Common myeloid progenitor, CD34-positive (primary cell): ENCODE measurements around the gene TMEM54.

ENCODE experiments used
- CTCF ChIA-PET: fragments of 350-600 bp; sonication (Branson Sonifier 250); formaldehyde crosslinking; loops from one replicate; lab custom pipeline; 2021; ENCODE audit warnings: antibody characterized with exemption; lab: Charles Lee
- POLR2A ChIA-PET: fragments of 350-600 bp; sonication (Branson Sonifier 250); formaldehyde crosslinking; loops from one replicate; lab custom pipeline; 2021; ENCODE audit warnings: antibody characterized with exemption; lab: Charles Lee
- DNase-seq, 3 donors: peaks; one replicate each; pipeline versions ENCODE4 v3.0.0 to v3.0.0-alpha.2; 2013
- H3K27ac ChIP-seq, 2 experiments: 1 replicate in 1 of 2; 2 replicates in 1 of 2; pipeline ENCODE4 v1.7.0; 2013; ENCODE audit warnings: inconsistent platforms in 2 of 2, low read length in 2 of 2, mild to moderate bottlenecking in 2 of 2, low read depth in 1 of 2, moderate library complexity in 1 of 2; ENCODE audit not compliant: severe bottlenecking in 2 of 2, insufficient read depth in 1 of 2, poor library complexity in 1 of 2
- H3K27me3 ChIP-seq, 5 experiments: replicated peaks in 2 of 5; 1 replicate in 3 of 5; 2 replicates in 2 of 5; pipeline versions ENCODE4 v1.6.1 to v1.7.0; 2013; ENCODE audit warnings: low read length in 4 of 5, mild to moderate bottlenecking in 2 of 5, moderate library complexity in 2 of 5, inconsistent platforms in 1 of 5; ENCODE audit not compliant: insufficient read depth in 5 of 5, control insufficient read depth in 4 of 5
- H3K36me3 ChIP-seq, 4 experiments: 1 replicate in 2 of 4; 2 replicates in 2 of 4; pipeline versions ENCODE4 v1.6.1 to v1.7.0; 2013; ENCODE audit warnings: low read length in 3 of 4, control low read depth in 1 of 4, mild to moderate bottlenecking in 1 of 4; ENCODE audit not compliant: control insufficient read depth in 4 of 4, insufficient read depth in 4 of 4
- H3K4me1 ChIP-seq, 4 experiments: 1 replicate in 3 of 4; 2 replicates in 1 of 4; pipeline versions ENCODE4 v1.6.1 to v1.7.1; 2013; ENCODE audit warnings: low read length in 3 of 4, mild to moderate bottlenecking in 3 of 4, control low read depth in 1 of 4, inconsistent platforms in 1 of 4, moderate library complexity in 1 of 4; ENCODE audit not compliant: control insufficient read depth in 4 of 4, insufficient read depth in 4 of 4; ENCODE audit errors: control extremely low read depth in 1 of 4
- H3K4me3 ChIP-seq, 7 experiments: 1 replicate in 4 of 7; 2 replicates in 3 of 7; pipeline versions ENCODE4 v1.5.1 to v1.7.0; 2013; ENCODE audit warnings: mild to moderate bottlenecking in 7 of 7, low read length in 6 of 7, moderate library complexity in 6 of 7, inconsistent platforms in 2 of 7, low read depth in 2 of 7, control low read depth in 1 of 7; ENCODE audit not compliant: insufficient read depth in 4 of 7, control insufficient read depth in 1 of 7; ENCODE audit errors: extremely low read depth in 1 of 7
- H3K9me3 ChIP-seq, 5 experiments: 1 replicate in 4 of 5; 2 replicates in 1 of 5; pipeline versions ENCODE4 v1.6.1 to v1.7.1; 2013; ENCODE audit warnings: low read length in 4 of 5, mild to moderate bottlenecking in 2 of 5, inconsistent platforms in 1 of 5, low read depth in 1 of 5, moderate library complexity in 1 of 5; ENCODE audit not compliant: control insufficient read depth in 4 of 5, insufficient read depth in 2 of 5; ENCODE audit errors: control extremely low read depth in 1 of 5
- WGBS: methylation state at CpG from one replicate; pipeline ENCODE4 v1.1.5; 2013; ENCODE audit not compliant: insufficient coverage; 5-methylcytosine and 5-hydroxymethylcytosine counted together

The TMEM54 gene

DNA sequence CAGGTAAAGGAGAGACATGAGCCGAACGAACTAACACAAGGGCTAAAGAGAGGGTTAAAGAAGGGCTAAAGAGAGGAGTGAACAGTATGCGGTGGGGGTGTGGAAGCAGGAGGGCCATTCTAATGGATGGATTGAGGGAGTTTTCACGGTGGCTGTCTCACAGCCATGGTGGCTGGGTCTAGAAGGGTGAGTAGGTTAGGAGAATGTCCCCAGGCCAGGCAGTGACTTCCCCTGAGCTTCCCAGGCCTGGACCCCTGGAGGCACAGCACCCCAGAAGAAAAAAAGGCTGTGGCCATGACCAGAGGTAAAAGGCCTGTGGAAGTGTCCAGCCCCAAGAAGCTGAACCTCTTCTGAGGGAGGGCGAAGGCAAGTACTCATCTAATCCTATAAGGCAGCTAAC, 34.0 kb downstream of the TMEM54 start:
- H3K36me3 ChIP-seq, result peaks cover 0 to 30% (median 11%) of the 10 kb centered on the region in 4 experiments
- H3K4me3 ChIP-seq, result no peak overlapping the region
- WGBS, result 93% methylated on average over 3 of the region's 5 CpGs
- DNase-seq, result no peak
- CTCF ChIA-PET, result interaction anchor here (0.5 to 1.4 kb wide), 3 partner anchors 10 to 221 kb away, joined by 3 to 5 read pairs (median 4); no protein-coding TSS in a partner anchor
- peaks cover 0 to 26% (median 21%) of the 10 kb centered on the region in 5 experiments for H3K27me3 ChIP-seq
- H3K27ac ChIP-seq, result no peak overlapping the region
- POLR2A ChIA-PET, result no interaction called here
- H3K9me3 ChIP-seq, result no peaks in the 10 kb centered on the region
- peaks cover 0 to 8% (median 5%) of the 10 kb centered on the region in 4 experiments for H3K4me1 ChIP-seq

DNA sequence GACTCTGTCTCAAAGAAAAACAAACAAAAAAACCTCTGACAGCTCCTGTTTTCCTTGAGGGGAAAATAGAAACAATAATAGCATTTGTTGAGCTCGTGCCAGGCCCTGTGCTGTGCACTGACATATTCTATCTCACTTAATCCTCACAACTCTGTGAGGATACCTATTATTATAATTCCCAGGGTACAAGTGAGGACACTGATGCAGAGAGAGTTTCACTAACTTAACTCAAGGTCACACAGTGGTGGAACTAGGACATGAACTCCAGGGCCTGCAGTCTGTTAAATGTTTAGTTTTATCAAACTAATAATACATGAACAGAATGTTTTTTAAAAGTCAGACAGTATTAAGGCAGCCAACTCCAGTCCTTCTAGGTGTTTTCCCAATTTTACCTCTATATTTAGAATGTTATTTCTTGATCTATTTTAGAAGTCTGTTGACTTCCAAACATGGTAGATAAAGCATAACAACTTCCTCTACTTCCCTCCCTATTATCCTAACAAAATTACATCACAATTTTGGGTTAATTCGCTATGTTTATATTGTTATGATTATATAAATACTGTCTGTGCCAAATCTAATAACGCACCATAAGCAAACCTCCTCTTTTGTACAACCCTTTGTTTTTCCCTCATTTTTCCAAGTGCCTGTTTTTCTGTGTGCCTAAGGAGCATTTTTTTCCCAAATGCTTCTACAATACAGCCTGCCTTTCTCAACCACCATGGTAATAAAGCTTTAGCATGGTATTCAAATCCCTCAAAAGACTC, 35.4 kb downstream of the TMEM54 start:
- peaks cover 0 to 3% (median under 1%) of the 10 kb centered on the region in 4 experiments for H3K4me1 ChIP-seq
- CTCF ChIA-PET, result interaction anchor here (0.8 to 1.4 kb wide), 2 partner anchors 16 to 19 kb away, joined by 3 to 5 read pairs; no protein-coding TSS in a partner anchor
- no peak overlapping the region for H3K27ac ChIP-seq
- H3K27me3 ChIP-seq, result peaks cover 0 to 14% (median 11%) of the 10 kb centered on the region in 5 experiments
- no peaks in the 10 kb centered on the region for H3K9me3 ChIP-seq
- WGBS, result no CpG with 5 or more reads among the region's 3 CpGs
- POLR2A ChIA-PET, result no interaction called here
- H3K36me3 ChIP-seq, result peaks cover 0 to 38% (median 16%) of the 10 kb centered on the region in 4 experiments
- DNase-seq, result no peak
- no peak overlapping the region for H3K4me3 ChIP-seq

DNA sequence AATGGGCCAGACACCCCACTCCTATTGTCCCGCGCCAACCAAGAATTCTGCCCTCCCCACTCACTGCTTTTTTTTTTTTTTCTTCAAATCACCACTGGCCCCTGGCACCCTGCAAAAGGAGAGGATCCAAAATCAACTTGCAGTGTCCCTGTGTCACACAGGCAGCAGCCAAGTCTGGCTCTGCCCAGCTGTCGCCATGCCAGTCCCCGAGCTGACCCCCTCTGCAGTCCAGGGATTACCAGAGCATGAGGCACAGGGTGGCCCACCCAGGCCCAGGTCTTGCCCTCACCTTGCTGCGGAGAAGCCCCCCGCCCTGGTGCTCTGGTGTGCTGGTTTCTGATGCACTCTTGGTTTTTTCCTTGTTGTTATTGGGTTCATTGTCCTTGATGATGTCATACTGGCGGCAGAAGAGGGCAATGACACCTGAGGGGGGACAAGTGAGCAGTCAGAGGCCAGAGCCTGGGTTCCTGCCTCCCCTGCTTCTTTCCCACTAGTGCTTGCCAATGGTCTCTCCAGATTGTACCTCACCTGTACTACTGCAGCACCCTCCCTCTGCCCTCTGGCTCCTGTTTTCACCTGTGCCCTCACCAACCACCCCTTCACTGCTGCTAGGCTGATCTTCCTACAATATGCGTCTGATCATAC, 36.7 kb downstream of the TMEM54 start:
- Histone ChIP-seq H3K4me3 (no peak overlapping the region), H3K27ac (no peak overlapping the region), H3K9me3 (no peaks in the 10 kb centered on the region), H3K27me3 (peaks cover 0 to 5% (median 2%) of the 10 kb centered on the region in 5 experiments), H3K4me1 (peaks cover 0 to 5% (median 0%) of the 10 kb centered on the region in 4 experiments), H3K36me3 (peaks cover 0 to 38% (median 16%) of the 10 kb centered on the region in 4 experiments)
- ChIA-PET CTCF (interaction anchor here (1.0 to 7.5 kb wide), 5 partner anchors 7 to 240 kb away, joined by 3 to 33 read pairs (median 4); no protein-coding TSS in a partner anchor), POLR2A (no interaction called here)
- WGBS, result 98% methylated on average over 5 of the region's 8 CpGs
- no peak for DNase-seq

DNA sequence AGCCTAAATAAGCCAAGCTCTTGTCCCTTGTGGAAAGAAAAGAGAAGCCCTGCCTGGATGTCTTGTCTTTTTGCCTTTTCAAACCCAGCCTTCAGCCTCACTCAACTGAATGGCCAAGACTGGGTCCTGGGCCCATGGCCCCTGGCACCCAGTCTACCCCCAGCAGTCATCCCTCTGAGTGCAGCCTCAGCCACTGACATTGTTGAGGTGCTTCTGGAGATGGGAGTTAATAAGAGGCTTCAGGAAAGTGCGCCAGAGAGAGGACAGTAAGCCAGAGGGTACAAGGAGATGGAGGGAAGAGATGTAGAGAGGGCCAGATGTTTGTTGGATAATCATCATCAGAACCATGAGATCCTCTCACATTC, 37.3 kb downstream of the TMEM54 start:
- POLR2A ChIA-PET, result no interaction called here
- peaks cover 0 to 5% (median 0%) of the 10 kb centered on the region in 4 experiments for H3K4me1 ChIP-seq
- H3K9me3 ChIP-seq, result no peaks in the 10 kb centered on the region
- WGBS, result no CpG with 5 or more reads among the region's 1 CpG
- CTCF ChIA-PET, result interaction anchor here (1.0 to 7.5 kb wide), 6 partner anchors 8 to 241 kb away, joined by 3 to 33 read pairs (median 4); no protein-coding TSS in a partner anchor
- H3K4me3 ChIP-seq, result no peak overlapping the region
- no peak for DNase-seq
- H3K27me3 ChIP-seq, result no peaks in the 10 kb centered on the region
- no peak overlapping the region for H3K27ac ChIP-seq
- H3K36me3 ChIP-seq, result peaks cover 0 to 38% (median 21%) of the 10 kb centered on the region in 4 experiments

DNA sequence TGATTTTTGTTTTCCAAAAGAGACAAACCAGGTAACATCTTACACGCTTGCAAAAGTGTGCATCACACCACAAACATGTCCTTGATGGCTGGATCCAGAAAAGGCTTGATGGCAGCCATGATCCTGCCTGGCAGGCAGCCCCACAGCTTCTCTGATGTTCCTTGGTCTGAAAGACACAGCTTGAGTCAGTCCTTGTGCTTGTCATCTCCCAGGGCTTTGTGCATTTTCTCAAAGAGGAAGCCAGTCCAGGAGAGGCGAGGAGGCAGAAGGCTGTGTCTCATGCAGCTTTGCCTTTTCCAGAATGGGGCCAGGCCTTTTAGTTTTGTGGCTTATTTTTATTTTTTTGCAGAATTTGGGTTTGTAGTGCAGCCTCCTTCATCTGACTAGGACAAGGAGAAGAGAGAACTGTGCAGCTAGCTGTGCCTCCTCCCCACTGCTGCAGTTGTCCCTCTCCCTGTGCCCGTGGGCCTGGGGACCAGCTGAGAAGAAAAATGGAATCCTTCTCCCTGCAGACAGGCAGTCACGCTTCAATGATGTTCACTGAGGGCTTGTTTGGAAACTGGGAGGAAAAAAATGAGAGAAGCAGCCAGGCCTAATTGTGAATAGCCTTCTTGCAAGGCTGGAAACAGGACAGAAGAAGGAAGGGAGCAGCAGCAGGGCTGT, 37.8 kb downstream of the TMEM54 start:
- peaks cover 0 to 5% (median 0%) of the 10 kb centered on the region in 4 experiments for H3K4me1 ChIP-seq
- DNase-seq, result no peak
- 96% methylated on average over 2 of the region's 4 CpGs for WGBS
- H3K4me3 ChIP-seq, result no peak overlapping the region
- no peaks in the 10 kb centered on the region for H3K27me3 ChIP-seq
- H3K36me3 ChIP-seq, result peaks cover 0 to 37% (median 24%) of the 10 kb centered on the region in 4 experiments
- H3K27ac ChIP-seq, result no peak overlapping the region
- POLR2A ChIA-PET, result interaction anchor here (0.7 kb wide), 1 partner anchor 41 kb away, joined by 5 read pairs; no protein-coding TSS in a partner anchor
- no peaks in the 10 kb centered on the region for H3K9me3 ChIP-seq
- CTCF ChIA-PET, result interaction anchor here (1.0 to 7.5 kb wide), 7 partner anchors 8 to 241 kb away, joined by 3 to 33 read pairs (median 5); no protein-coding TSS in a partner anchor

DNA sequence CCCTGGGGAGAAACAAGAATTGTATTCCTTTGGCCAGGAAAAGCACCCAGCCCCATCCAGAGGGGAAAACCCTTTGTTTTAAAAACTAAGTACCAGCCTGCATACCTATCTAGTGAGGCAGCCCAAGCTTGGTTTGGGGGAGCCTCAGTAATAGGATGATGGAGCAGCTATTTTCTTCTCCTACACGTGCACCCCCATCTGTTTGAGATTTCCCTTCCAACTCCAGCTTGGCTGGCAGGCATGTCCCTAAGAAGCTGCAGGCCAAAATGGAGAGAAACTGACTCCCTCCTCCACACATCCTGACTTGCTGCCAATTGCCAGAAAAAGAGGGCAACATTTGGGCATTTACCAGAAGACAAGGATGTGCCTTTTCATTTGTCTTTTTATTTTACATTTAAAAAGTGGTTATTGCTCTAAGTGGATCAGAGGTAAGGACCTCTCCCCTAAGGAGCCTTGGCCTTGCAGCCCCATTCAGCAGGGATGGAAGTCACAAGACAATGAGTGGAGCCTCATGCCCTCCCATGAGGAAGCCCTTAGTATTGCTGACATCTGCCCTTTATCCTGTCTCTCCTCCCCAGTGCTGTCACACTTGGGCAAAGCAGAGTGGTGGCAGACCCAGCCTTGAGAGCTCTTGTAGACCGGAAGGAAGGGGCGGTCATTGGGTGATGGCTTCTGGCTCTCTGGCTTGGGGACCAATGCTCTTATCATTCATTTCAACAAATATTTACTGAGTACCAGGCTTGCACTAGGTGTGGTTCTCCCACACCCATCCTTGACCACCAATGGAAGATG, 39.1 kb downstream of the TMEM54 start:
- DNase-seq, result no peak
- Histone ChIP-seq H3K9me3 (no peaks in the 10 kb centered on the region), H3K36me3 (peaks cover 7 to 45% (median 32%) of the 10 kb centered on the region in 4 experiments), H3K4me3 (no peak overlapping the region), H3K27ac (no peak overlapping the region), H3K4me1 (peaks cover 0 to 5% (median 0%) of the 10 kb centered on the region in 4 experiments), H3K27me3 (no peaks in the 10 kb centered on the region)
- 96% methylated on average over 3 of the region's 3 CpGs for WGBS
- POLR2A ChIA-PET, result no interaction called here
- CTCF ChIA-PET, result interaction anchor here (1.4 to 7.5 kb wide), 4 partner anchors 10 to 14 kb away, joined by 5 to 33 read pairs (median 5); no protein-coding TSS in a partner anchor
